ENCODE results near the gene PPWD1. TPM values are rescaled to one million over a fixed set of nuclear protein-coding genes. Genes with fewer than 3 reads are reported as not detected.

Gene PPWD1
- total and polyA plus RNA-seq, 2 of the 13 experiments (the other 11 are each of a cell fraction or from before 2014, with no cell fraction given), result 7.4 to 44.3 TPM

DNA sequence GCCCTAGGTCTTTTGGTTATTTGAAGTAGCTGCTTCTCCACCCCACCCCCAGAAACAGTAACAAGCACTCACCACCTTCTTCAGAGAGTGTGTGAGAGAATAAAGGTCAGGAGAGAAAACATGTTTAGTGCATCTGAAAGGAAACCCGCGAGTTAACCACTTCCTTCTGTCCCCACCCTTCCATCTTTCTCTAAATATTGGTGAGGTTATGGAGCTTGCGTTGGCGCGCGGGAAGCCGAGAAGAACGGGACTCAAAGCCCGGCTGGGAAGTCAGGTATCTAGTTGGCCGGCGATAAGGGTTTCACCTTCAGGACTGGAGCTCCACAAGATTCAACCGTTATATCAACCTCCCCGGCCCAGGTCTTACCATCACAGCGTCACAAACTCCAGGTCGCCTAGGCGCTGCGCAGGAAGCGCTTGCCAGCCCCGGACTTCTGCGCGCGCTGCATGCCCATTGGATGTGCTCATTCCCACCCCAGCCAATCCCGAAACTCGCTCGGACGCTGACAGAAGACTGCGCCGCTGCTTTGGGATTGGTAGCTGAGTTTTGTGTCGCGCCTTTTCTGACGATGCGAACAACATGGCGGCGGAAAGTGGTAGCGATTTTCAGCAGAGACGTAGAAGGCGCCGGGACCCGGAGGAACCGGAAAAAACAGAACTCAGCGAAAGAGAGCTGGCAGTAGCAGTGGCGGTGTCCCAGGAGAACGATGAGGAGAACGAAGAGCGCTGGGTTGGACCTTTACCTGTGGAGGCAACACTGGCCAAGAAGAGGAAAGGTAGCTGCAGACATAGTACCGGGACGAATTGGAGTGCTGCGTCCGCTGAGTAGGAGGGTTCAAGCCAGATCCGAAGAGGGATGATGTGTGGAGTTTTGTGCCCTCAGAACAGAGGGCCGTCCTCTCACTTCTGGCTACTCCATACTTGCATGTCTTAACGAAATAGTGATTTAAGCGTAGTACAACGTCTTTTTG lies at the start of gene PPWD1, which contains the start of gene CENPK (continued):
- TF ChIP-seq, protein P1, sequence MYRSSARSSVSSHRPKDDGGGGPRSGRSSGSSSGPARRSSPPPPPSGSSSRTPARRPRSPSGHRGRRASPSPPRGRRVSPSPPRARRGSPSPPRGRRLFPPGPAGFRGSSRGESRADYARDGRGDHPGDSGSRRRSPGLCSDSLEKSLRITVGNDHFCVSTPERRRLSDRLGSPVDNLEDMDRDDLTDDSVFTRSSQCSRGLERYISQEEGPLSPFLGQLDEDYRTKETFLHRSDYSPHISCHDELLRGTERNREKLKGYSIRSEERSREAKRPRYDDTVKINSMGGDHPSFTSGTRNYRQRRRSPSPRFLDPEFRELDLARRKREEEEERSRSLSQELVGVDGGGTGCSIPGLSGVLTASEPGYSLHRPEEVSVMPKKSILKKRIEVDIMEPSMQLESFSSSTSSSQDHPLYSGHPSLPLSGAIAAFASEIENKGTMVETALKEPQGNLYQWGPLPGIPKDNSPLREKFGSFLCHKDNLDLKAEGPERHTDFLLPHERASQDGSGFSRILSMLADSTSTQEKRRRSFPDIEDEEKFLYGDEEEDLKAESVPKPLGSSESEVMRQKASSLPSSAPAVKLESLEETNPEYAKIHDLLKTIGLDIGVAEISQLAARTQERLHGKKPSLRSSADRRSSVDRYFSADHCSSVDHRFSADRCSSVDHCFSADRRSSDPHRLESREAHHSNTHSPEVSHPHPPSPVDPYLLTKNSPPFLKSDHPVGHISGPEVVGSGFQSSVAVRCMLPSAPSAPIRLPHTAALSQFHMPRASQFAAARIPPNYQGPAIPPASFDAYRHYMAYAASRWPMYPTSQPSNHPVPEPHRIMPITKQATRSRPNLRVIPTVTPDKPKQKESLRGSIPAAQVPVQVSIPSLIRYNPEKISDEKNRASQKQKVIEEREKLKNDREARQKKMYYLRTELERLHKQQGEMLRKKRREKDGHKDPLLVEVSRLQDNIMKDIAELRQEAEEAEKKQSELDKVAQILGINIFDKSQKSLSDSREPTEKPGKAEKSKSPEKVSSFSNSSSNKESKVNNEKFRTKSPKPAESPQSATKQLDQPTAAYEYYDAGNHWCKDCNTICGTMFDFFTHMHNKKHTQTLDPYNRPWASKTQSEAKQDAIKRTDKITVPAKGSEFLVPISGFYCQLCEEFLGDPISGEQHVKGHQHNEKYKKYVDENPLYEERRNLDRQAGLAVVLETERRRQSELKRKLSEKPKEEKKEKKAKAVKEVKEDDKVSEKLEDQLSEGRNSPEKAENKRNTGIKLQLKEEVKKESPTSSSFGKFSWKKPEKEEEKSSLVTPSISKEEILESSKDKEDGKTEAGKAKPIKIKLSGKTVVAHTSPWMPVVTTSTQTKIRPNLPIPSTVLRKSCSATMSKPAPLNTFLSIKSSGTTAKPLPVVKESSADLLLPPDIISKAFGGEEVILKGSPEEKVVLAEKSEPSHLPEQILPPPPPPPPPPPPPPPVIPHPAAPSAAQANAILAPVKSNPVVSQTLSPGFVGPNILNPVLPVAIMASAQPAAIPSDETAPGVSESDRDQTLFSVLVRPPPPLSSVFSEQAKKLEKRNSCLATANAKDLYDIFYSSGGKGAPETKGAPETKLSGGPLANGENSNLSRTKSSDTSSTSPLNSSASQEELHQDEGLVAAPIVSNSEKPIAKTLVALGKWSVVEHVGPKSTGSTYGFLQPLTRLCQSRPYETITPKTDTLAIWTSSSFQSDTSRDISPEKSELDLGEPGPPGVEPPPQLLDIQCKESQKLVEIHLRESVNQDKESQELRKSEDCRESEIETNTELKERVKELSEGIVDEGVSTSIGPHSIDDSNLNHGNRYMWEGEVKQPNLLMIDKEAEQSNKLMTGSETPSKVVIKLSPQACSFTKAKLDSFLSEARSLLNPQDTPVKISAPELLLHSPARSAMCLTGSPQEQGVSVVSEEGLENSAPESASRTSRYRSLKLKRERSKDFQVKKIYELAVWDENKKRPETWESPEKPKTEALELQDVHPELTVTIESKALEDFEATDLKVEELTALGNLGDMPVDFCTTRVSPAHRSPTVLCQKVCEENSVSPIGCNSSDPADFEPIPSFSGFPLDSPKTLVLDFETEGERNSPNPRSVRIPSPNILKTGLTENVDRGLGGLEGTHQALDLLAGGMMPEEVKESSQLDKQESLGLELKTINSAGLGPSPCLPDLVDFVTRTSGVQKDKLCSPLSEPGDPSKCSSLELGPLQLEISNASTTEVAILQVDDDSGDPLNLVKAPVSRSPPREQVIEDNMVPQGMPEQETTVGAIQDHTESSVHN (CRISPR knock-in tag; IDR thresholded peaks at IDR 0.05), result no peak
- TF ChIP-seq FIP1L1 (IDR thresholded peaks at IDR 0.05; ENCODE audit: borderline replicate concordance, insufficient read depth, low read depth, low read length) (no peak), ZNF12 (CRISPR knock-in tag; IDR thresholded peaks at IDR 0.05) (0 out of 2 replicates have a peak, but pooled peaks have one; percentile 18), ZNF781 (CRISPR knock-in tag; IDR thresholded peaks at IDR 0.05; ENCODE audit: borderline replicate concordance, not compliant biosample characterization) (peak; percentile 46), MTA1 (CRISPR knock-in tag; IDR thresholded peaks at IDR 0.05; ENCODE audit: borderline replicate concordance) (no peak), EEA1 (CRISPR knock-in tag; IDR thresholded peaks at IDR 0.05; ENCODE audit: borderline replicate concordance) (no peak), THAP11 (CRISPR knock-in tag; IDR thresholded peaks at IDR 0.05) (peak; percentile 92), MED1 (CRISPR knock-in tag; IDR thresholded peaks at IDR 0.05) (peak; percentile 66), ZNF607 (CRISPR knock-in tag; IDR thresholded peaks at IDR 0.05; ENCODE audit: borderline replicate concordance) (no peak), ZNF280B (CRISPR knock-in tag; IDR thresholded peaks at IDR 0.05; ENCODE audit: borderline replicate concordance) (peak; percentile 17; the same call in 1 of the 2 replicates), HNRNPLL (IDR thresholded peaks at IDR 0.05; ENCODE audit: low read depth, low read length, poor library complexity, severe bottlenecking) (peak; percentile 97), ZNF737 (CRISPR knock-in tag; IDR thresholded peaks at IDR 0.05; ENCODE audit: borderline replicate concordance) (no peak)
- TF ChIP-seq, protein P2, sequence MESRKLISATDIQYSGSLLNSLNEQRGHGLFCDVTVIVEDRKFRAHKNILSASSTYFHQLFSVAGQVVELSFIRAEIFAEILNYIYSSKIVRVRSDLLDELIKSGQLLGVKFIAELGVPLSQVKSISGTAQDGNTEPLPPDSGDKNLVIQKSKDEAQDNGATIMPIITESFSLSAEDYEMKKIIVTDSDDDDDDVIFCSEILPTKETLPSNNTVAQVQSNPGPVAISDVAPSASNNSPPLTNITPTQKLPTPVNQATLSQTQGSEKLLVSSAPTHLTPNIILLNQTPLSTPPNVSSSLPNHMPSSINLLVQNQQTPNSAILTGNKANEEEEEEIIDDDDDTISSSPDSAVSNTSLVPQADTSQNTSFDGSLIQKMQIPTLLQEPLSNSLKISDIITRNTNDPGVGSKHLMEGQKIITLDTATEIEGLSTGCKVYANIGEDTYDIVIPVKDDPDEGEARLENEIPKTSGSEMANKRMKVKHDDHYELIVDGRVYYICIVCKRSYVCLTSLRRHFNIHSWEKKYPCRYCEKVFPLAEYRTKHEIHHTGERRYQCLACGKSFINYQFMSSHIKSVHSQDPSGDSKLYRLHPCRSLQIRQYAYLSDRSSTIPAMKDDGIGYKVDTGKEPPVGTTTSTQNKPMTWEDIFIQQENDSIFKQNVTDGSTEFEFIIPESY (CRISPR knock-in tag; IDR thresholded peaks at IDR 0.05), result no peak
- TF ChIP-seq, protein P3, sequence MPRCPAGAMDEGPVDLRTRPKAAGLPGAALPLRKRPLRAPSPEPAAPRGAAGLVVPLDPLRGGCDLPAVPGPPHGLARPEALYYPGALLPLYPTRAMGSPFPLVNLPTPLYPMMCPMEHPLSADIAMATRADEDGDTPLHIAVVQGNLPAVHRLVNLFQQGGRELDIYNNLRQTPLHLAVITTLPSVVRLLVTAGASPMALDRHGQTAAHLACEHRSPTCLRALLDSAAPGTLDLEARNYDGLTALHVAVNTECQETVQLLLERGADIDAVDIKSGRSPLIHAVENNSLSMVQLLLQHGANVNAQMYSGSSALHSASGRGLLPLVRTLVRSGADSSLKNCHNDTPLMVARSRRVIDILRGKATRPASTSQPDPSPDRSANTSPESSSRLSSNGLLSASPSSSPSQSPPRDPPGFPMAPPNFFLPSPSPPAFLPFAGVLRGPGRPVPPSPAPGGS (CRISPR knock-in tag; IDR thresholded peaks at IDR 0.05), result no peak

Measured in HepG2 (cell line).